Middle frontal gyrus (tissue), 1 donor: Measurements from ENCODE around the gene NSUN3.

ENCODE experiments used
- DNase-seq: peaks from one replicate; pipeline ENCODE4 v3.0.0-alpha.2; 2015; ENCODE audit warnings: low spot score; ENCODE audit errors: extremely low spot score

The NSUN3 gene

GRCh38 chr3:94118390-94118789 lies 55.5 kb downstream of the NSUN3 start:
- no peak for DNase-seq

GRCh38 chr3:94121161-94121560 lies 58.3 kb downstream of the NSUN3 start:
- DNase-seq: no peak

GRCh38 chr3:94127115-94127514 lies 64.3 kb downstream of the NSUN3 start:
- DNase-seq: no peak

- no peak for DNase-seq
Measured at GRCh38 chr3:94130690-94131089, 67.8 kb downstream of the NSUN3 start.

GRCh38 chr3:94132777-94133176 lies 69.9 kb downstream of the NSUN3 start:
- DNase-seq: no peak

GRCh38 chr3:94136133-94136532 lies 73.3 kb downstream of the NSUN3 start:
- DNase-seq: no peak

GRCh38 chr3:94137377-94137776 lies 74.5 kb downstream of the NSUN3 start:
- DNase-seq: no peak

- no peak for DNase-seq
Measured at GRCh38 chr3:94146455-94146854, 83.6 kb downstream of the NSUN3 start.

GRCh38 chr3:94147012-94147411 lies 84.2 kb downstream of the NSUN3 start:
- no peak for DNase-seq

GRCh38 chr3:94150113-94150512 lies 87.3 kb downstream of the NSUN3 start:
- no peak for DNase-seq

GRCh38 chr3:94156626-94157025 lies 93.8 kb downstream of the NSUN3 start:
- DNase-seq: no peak

- no peak for DNase-seq
Measured at GRCh38 chr3:94158512-94158911, 95.7 kb downstream of the NSUN3 start.

GRCh38 chr3:94159062-94159828 lies 96.4 kb downstream of the NSUN3 start:
- no peak for DNase-seq

- DNase-seq: no peak
Measured at GRCh38 chr3:94162700-94163099, 99.8 kb downstream of the NSUN3 start.

GRCh38 chr3:94167346-94167745 lies 104.5 kb downstream of the NSUN3 start:
- DNase-seq: no peak

- DNase-seq: no peak
Measured at GRCh38 chr3:94167796-94168195, 104.9 kb downstream of the NSUN3 start.

GRCh38 chr3:94171954-94172353 lies 109.1 kb downstream of the NSUN3 start:
- no peak for DNase-seq

- DNase-seq: no peak
Measured at GRCh38 chr3:94172695-94173310, 109.9 kb downstream of the NSUN3 start.

- no peak for DNase-seq
Measured at GRCh38 chr3:94173673-94174434, 111.0 kb downstream of the NSUN3 start.

GRCh38 chr3:94175677-94176076 lies 112.8 kb downstream of the NSUN3 start:
- no peak for DNase-seq

GRCh38 chr3:94176988-94177745 lies 114.3 kb downstream of the NSUN3 start:
- DNase-seq: no peak
